H1 (cell line): ENCODE data around the gene MUSTN1. TPM values are rescaled to one million over a fixed set of nuclear protein-coding genes. Genes with fewer than 3 reads are reported as not detected.

Experiments
- CTCF ChIA-PET: fragments of 300-600 bp; sonication (Branson Sonifier 250); formaldehyde crosslinking; loops from one replicate; lab custom pipeline; 2021; ENCODE audit not compliant: partially characterized antibody; lab: Charles Lee
- POLR2A ChIA-PET: fragments of 300-600 bp; sonication (Branson Sonifier 250); formaldehyde crosslinking; loops from one replicate; lab custom pipeline; 2021; ENCODE audit warnings: inconsistent platforms; ENCODE audit not compliant: partially characterized antibody; lab: Charles Lee
- DNase-seq, 2 experiments: peaks; one replicate each; pipeline versions ENCODE4 v3.0.0 to v3.0.0-alpha.2; 2010 to 2022; ENCODE audit warnings: low spot score in 2 of 2, low read depth in 1 of 2, mixed read lengths in 1 of 2
- FAIRE-seq: peaks from 2 replicates; lab custom pipeline; 2011; peaks lifted over from hg19 to GRCh38; lab: Jason Lieb, UNC
- H2AFZ ChIP-seq: 2 replicates; pipeline ENCODE4 v1.8.1; 2012; ENCODE audit warnings: low read length, inconsistent platforms
- H2AK5ac ChIP-seq: 2 replicates; pipeline ENCODE4 v1.6.1; 2013; ENCODE audit warnings: low read depth, low read length
- H2BK120ac ChIP-seq: replicated peaks from 2 replicates; pipeline ENCODE3; 2013; ENCODE audit warnings: low read depth, low read length, inconsistent platforms
- H2BK12ac ChIP-seq: 2 replicates; pipeline ENCODE4 v1.6.1; 2013; ENCODE audit warnings: low read depth, low read length
- H2BK15ac ChIP-seq: 2 replicates; pipeline ENCODE4 v1.6.1; 2013; ENCODE audit warnings: low read length
- H2BK20ac ChIP-seq: 2 replicates; pipeline ENCODE4 v1.6.1; 2013; ENCODE audit warnings: low read length
- H2BK5ac ChIP-seq: 2 replicates; pipeline ENCODE4 v1.6.1; 2013; ENCODE audit warnings: low read depth, low read length
- H3K14ac ChIP-seq: 2 replicates; pipeline ENCODE4 v1.6.1; 2013; ENCODE audit warnings: inconsistent platforms; ENCODE audit not compliant: insufficient read length
- H3K18ac ChIP-seq: 2 replicates; pipeline ENCODE4 v1.6.1; 2013; ENCODE audit warnings: low read length; ENCODE audit errors: extremely low read depth
- H3K23ac ChIP-seq: 2 replicates; pipeline ENCODE4 v1.6.1; 2013; ENCODE audit warnings: inconsistent platforms; ENCODE audit not compliant: insufficient read length
- H3K23me2 ChIP-seq: 2 replicates; pipeline ENCODE4 v1.6.1; 2013; ENCODE audit warnings: low read depth, low read length
- H3K27ac ChIP-seq: 2 replicates; pipeline ENCODE4 v1.6.1; 2011; ENCODE audit warnings: low read depth, low read length, inconsistent platforms
- H3K27me3 ChIP-seq, 4 experiments: replicated peaks in 1 of 4; 1 replicate in 1 of 4; 2 replicates in 3 of 4; pipeline versions ENCODE4 v1.6.1 to v1.8.1; 2011 to 2013; ENCODE audit warnings: low read length in 3 of 4, mild to moderate bottlenecking in 3 of 4, inconsistent platforms in 2 of 4, mixed read lengths in 2 of 4, moderate library complexity in 1 of 4; ENCODE audit not compliant: control insufficient read depth in 3 of 4, insufficient read depth in 3 of 4; ENCODE audit errors: extremely low read depth in 1 of 4
- H3K36me3 ChIP-seq, 4 experiments: 2 replicates each; pipeline versions ENCODE4 v1.6.1 to v1.8.1; 2011 to 2013; ENCODE audit warnings: mild to moderate bottlenecking in 4 of 4, low read length in 3 of 4, moderate library complexity in 2 of 4, control low read depth in 1 of 4, inconsistent platforms in 1 of 4; ENCODE audit not compliant: insufficient read depth in 4 of 4, control insufficient read depth in 2 of 4
- H3K4ac ChIP-seq: replicated peaks from 2 replicates; pipeline ENCODE3; 2013; ENCODE audit warnings: low read length, low read depth, mixed read lengths, inconsistent platforms; ENCODE audit not compliant: insufficient read length
- H3K4me1 ChIP-seq, 4 experiments: replicated peaks in 1 of 4; 1 replicate in 1 of 4; 2 replicates in 3 of 4; pipeline versions ENCODE4 v1.6.1 to v1.8.1; 2011 to 2013; ENCODE audit warnings: low read length in 3 of 4, inconsistent platforms in 2 of 4, mixed read lengths in 1 of 4; ENCODE audit not compliant: insufficient read depth in 4 of 4, control insufficient read depth in 3 of 4
- H3K4me2 ChIP-seq, 2 experiments: 2 replicates each; pipeline versions ENCODE4 v1.6.1 to v1.8.1; 2011 to 2013; ENCODE audit warnings: low read depth in 2 of 2, low read length in 2 of 2, control low read depth in 1 of 2, inconsistent platforms in 1 of 2, mild to moderate bottlenecking in 1 of 2; ENCODE audit not compliant: insufficient read depth in 1 of 2
- H3K4me3 ChIP-seq, 4 experiments: fragments of 200-600, 300-600 bp in 1 of 4; sonication (generic), shearing (Covaris generic), sonication (Bioruptor Twin) in 1 of 4; 2 replicates each; pipeline versions ENCODE4 v1.5.1 to v1.8.1; 2011 to 2016; ENCODE audit warnings: low read length in 4 of 4, low read depth in 3 of 4, control low read depth in 2 of 4, inconsistent platforms in 2 of 4, mild to moderate bottlenecking in 2 of 4, mixed read lengths in 1 of 4, moderate library complexity in 1 of 4; ENCODE audit not compliant: insufficient read depth in 2 of 4; ENCODE audit errors: extremely low read depth in 1 of 4
- H3K56ac ChIP-seq: replicated peaks from 2 replicates; pipeline ENCODE3; 2013; ENCODE audit warnings: low read depth, mild to moderate bottlenecking, mixed read lengths, low read length, inconsistent platforms; ENCODE audit not compliant: insufficient read length
- H3K79me1 ChIP-seq: 2 replicates; pipeline ENCODE4 v1.6.1; 2013; ENCODE audit warnings: low read depth, low read length, control low read depth
- H3K79me2 ChIP-seq, 2 experiments: 2 replicates each; pipeline versions ENCODE4 v1.6.1 to v1.8.1; 2012 to 2013; ENCODE audit warnings: low read length in 2 of 2, mild to moderate bottlenecking in 2 of 2, inconsistent platforms in 1 of 2; ENCODE audit not compliant: insufficient read depth in 2 of 2, control insufficient read depth in 1 of 2
- H3K9ac ChIP-seq, 4 experiments: replicated peaks in 1 of 4; 1 replicate in 1 of 4; 2 replicates in 3 of 4; pipeline versions ENCODE4 v1.6.1 to v1.8.1; 2011 to 2013; ENCODE audit warnings: low read depth in 3 of 4, low read length in 3 of 4, control low read depth in 2 of 4, mild to moderate bottlenecking in 2 of 4, moderate library complexity in 2 of 4, inconsistent platforms in 1 of 4; ENCODE audit errors: extremely low read depth in 1 of 4
- H3K9me3 ChIP-seq, 2 experiments: 2 replicates each; pipeline versions ENCODE4 v1.6.1 to v1.8.1; 2012 to 2013; ENCODE audit warnings: mild to moderate bottlenecking in 2 of 2, moderate library complexity in 2 of 2, control low read depth in 1 of 2, inconsistent platforms in 1 of 2, low read depth in 1 of 2, low read length in 1 of 2, mixed read lengths in 1 of 2; ENCODE audit not compliant: insufficient read depth in 2 of 2
- H4K20me1 ChIP-seq, 2 experiments: replicated peaks in 1 of 2; 2 replicates each; pipeline versions ENCODE3 to v1.8.1; 2011 to 2013; ENCODE audit warnings: inconsistent platforms in 2 of 2, low read length in 2 of 2, mild to moderate bottlenecking in 1 of 2; ENCODE audit not compliant: insufficient read depth in 2 of 2, control insufficient read depth in 1 of 2
- H4K5ac ChIP-seq: 2 replicates; pipeline ENCODE4 v1.6.1; 2013; ENCODE audit warnings: low read length, low read depth, mixed read lengths, inconsistent platforms; ENCODE audit not compliant: insufficient read length
- H4K8ac ChIP-seq: 2 replicates; pipeline ENCODE4 v1.8.0; 2013; ENCODE audit warnings: mild to moderate bottlenecking, moderate library complexity, low read length, inconsistent platforms; ENCODE audit not compliant: insufficient read depth; ENCODE audit errors: extremely low read depth
- H4K91ac ChIP-seq: replicated peaks from 2 replicates; pipeline ENCODE3; 2013; ENCODE audit warnings: low read length, mixed read lengths, inconsistent platforms; ENCODE audit not compliant: insufficient read length
- ATF2 ChIP-seq: IDR thresholded peaks from 2 replicates; pipeline ENCODE4 v1.6.1; 2012; ENCODE audit warnings: low read length, inconsistent platforms
- SAP30 ChIP-seq: fragments of 300-600 bp; sonication (generic); IDR thresholded peaks from 2 replicates; pipeline ENCODE4 v1.7.1; 2012; ENCODE audit warnings: low read length, moderate library complexity, mild to moderate bottlenecking, inconsistent platforms; ENCODE audit not compliant: insufficient read depth, insufficient replicate concordance
- WGBS, 2 experiments: shearing (Covaris generic) in 1 of 2; methylation state at CpG; one replicate each; pipeline versions ENCODE4 v1.1.6 to v1.1.7; 2013 to 2015; ENCODE audit warnings: low lambda C conversion rate in 2 of 2, mixed read lengths in 2 of 2, inconsistent platforms in 1 of 2, low coverage in 1 of 2, missing lambda C conversion rate in 1 of 2; ENCODE audit not compliant: insufficient replicate concordance in 2 of 2, insufficient coverage in 1 of 2, insufficient read length in 1 of 2; ENCODE audit errors: extremely low coverage in 1 of 2, missing lambda C conversion rate in 1 of 2; 5-methylcytosine and 5-hydroxymethylcytosine counted together
- polyA plus RNA-seq, 7 experiments: library from polyadenylated mRNA; depleted of rRNA in 3 of 7; stranded (reverse) in 5 of 7; unstranded in 2 of 7; fragments of >200 nt in 5 of 7; fragments of 200-250 nt in 2 of 7; gene quantifications; 1 replicate in 5 of 7; 2 replicates in 1 of 7; 4 replicates in 1 of 7; pipeline versions ENCODE4 v1.2.1 to v1.2.3, GENCODE V29; 2011 to 2013; ENCODE audit warnings: missing spikeins in 2 of 7, mixed read lengths in 2 of 7
- total RNA-seq: library from RNA; stranded (reverse); fragmentation: NEBNext Ultra II Directional; extraction: Animal tissue kit (Norgen Biotek cat#: 25700); gene quantifications from 2 replicates; pipeline ENCODE4 v1.2.1, GENCODE V29; 2021

The MUSTN1 gene
- total and polyA plus RNA-seq, 2 of the 8 experiments (the other 6 are each of a cell fraction or from before 2014, with no cell fraction given): 1.1 to 2.4 TPM

- no peak overlapping the region for H3K9ac ChIP-seq
- H2BK5ac ChIP-seq: no peak overlapping the region
- H3K56ac ChIP-seq: no peak overlapping the region
- no peaks in the 10 kb centered on the region for H3K79me2 ChIP-seq
- H3K27ac ChIP-seq: no peak overlapping the region
- H2BK20ac ChIP-seq: no peak overlapping the region
- no peaks in the 10 kb centered on the region for H3K79me1 ChIP-seq
- DNase-seq: no peak
- no peak overlapping the region for H2BK15ac ChIP-seq
- no peak overlapping the region for H2AK5ac ChIP-seq
- no peaks in the 10 kb centered on the region for H3K23me2 ChIP-seq
- no peak overlapping the region for H3K4ac ChIP-seq
- H3K36me3 ChIP-seq: no peaks in the 10 kb centered on the region
- no peak overlapping the region for H4K91ac ChIP-seq
- no peaks in the 10 kb centered on the region for H4K20me1 ChIP-seq
- H4K5ac ChIP-seq: no peak overlapping the region
- CTCF ChIA-PET: interaction anchor here (0.6 to 4.7 kb wide), 5 partner anchors 9 to 382 kb away, joined by 3 to 24 read pairs (median 3); no protein-coding TSS in a partner anchor
- no peaks in the 10 kb centered on the region for H3K9me3 ChIP-seq
- H4K8ac ChIP-seq: no peak overlapping the region
- H2BK12ac ChIP-seq: no peak overlapping the region
- H3K14ac ChIP-seq: no peak overlapping the region
- FAIRE-seq: no peak
- WGBS, 2 experiments: 88% methylated on average over 10 of the region's 10 CpGs; no CpG with 5 or more reads in 1 of the 2 experiments
- H2BK120ac ChIP-seq: no peak overlapping the region
- no peak overlapping the region for H3K4me3 ChIP-seq
- POLR2A ChIA-PET: interaction anchor here (1.2 kb wide), 1 partner anchor 10 kb away, joined by 8 read pairs; no protein-coding TSS in a partner anchor
- H3K23ac ChIP-seq: no peak overlapping the region
- H3K18ac ChIP-seq: no peak overlapping the region
- no peak overlapping the region for H3K4me2 ChIP-seq
- H2AFZ ChIP-seq: no peak overlapping the region
- H3K4me1 ChIP-seq: peaks cover 0 to 8% (median 2%) of the 10 kb centered on the region in 4 experiments; a peak in 2 of 7 replicates
- no peaks in the 10 kb centered on the region for H3K27me3 ChIP-seq
- TF ChIP-seq SAP30 (no peak), ATF2 (no peak)
Observed at GRCh38 chr3:52829906-52830463, 4.8 kb downstream of the MUSTN1 start.
